Measurements from ENCODE around the gene UBAC2. TPM values are rescaled to one million over a fixed set of nuclear protein-coding genes. Genes with fewer than 3 reads are reported as not detected.

UBAC2 gene
- polyA plus RNA-seq, 6 donors from 2014 or later, result 107 to 132 (median 115) TPM

DNA sequence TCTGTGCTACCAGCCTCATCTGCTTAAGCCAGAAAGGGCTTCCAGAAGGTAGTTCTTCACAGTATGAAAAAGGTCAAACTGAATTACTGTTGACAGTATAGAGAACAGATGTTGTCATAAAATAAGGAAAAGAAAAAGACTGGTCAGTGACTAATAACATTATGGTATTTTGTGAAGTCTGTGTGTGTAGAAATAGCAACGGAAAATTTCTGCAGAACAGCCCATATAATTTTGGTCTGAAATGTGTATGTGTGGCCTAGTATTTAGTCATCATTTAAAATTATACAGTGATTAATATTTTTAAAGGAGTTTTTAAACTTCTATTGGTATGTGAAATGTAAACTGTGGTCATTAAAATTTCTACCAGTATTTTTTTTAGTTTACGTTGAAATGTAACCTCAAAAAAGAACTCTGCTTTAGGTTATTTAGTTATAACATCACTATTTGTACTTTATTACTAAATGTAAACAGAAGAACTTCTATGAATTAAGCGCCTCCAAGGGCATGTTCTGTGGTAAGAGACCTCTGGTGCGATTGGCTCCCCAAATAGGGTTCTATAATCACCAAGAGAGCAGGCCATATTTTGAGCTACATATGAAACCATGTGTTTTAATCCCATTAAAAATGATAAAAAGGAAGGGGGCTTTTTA, 109.9 kb downstream of the UBAC2 start:
- peak overlapping the region in 1 of 8 donors; percentile 10 for H3K4me3 Mint-ChIP-seq

DNA sequence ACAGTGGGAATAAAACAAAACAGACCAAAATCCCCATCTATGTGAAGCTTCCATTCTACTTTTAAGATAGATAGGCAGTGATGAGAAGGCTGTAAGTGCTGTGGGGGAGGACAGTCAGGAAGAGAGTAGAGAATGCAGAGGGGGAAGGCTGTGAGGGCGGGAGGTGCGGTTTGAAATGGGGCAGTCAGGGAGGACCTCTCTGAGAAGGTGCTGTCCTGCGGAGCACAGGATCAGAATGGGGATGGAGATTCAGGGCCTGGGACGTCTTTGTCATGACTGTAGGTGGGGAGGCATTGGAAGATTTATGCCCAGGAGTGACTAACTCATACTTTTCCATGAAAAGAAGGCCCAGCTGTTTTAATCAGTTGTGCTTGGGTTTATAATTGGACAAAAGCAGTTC, 110.5 kb downstream of the UBAC2 start:
- DNase-seq, result no peak

More for the DNA sequence above, 109.9 kb downstream of the UBAC2 start:
- Mint-ChIP-seq H3K27me3 (no peaks in the 10 kb centered on the region), H3K27ac (peak overlapping the region in 1 of 6 donors; percentile 86), H3K36me3 (peaks cover 20 to 24% of the 10 kb centered on the region in 2 donors), H3K4me1 (peaks cover 44 to 71% (median 64%) of the 10 kb centered on the region in 3 donors), H3K9me3 (no peaks in the 10 kb centered on the region)
- ATAC-seq (ENCODE audit: low read depth in 2 of 2), result no peak
- DNase-seq, result no peak

DNA sequence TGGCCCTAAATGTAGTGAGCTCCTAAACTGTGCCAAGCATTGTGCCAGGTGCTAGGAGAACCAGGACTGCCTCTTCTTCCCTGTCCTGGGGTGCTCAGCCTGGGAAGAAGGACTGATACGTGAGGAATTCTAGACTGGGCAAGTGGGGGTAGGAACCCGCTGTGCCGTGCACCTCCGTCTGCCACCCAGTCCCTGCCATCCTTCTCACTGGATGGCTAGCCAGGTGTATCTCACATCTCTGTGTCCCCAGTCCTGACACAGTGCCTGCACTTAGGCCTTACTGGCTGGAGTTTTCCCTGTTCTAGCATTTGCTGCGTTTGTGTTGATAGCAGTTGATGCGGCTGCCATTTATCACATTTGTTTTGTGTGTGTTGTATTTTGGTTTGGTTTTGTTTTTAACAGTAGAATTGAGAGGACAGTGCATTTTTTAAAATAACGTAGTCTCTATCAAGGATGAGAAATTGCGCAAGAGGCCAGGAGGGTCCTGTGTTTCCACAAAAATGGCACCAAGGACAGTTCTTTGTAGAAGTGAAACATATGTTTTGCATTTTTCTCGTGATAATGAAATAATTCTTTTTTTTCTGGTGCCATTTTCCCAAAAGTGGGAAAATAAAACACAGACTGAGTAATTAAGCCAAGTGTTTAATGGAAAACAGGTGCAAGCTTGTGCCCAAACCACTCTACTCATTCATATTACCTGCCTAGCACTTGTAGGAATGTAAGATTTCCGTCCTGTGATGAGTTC, 111.3 kb downstream of the UBAC2 start:
- Mint-ChIP-seq H3K27ac (peak overlapping the region in 4 of 6 donors; percentile 17 to 53 (median 40)), H3K4me3 (no peak overlapping the region), H3K36me3 (peaks cover 20 to 29% of the 10 kb centered on the region in 2 donors), H3K4me1 (peaks cover 38 to 63% (median 58%) of the 10 kb centered on the region in 3 donors), H3K9me3 (no peaks in the 10 kb centered on the region), H3K27me3 (no peaks in the 10 kb centered on the region)
- DNase-seq, result no peak
- no peak for ATAC-seq (ENCODE audit: low read depth in 2 of 2)

More for the DNA sequence above, 110.5 kb downstream of the UBAC2 start:
- Mint-ChIP-seq H3K4me3 (peak overlapping the region in 1 of 8 donors; percentile 52), H3K4me1 (peaks cover 42 to 65% (median 57%) of the 10 kb centered on the region in 3 donors), H3K27me3 (no peaks in the 10 kb centered on the region), H3K36me3 (peaks cover 20 to 26% of the 10 kb centered on the region in 2 donors), H3K27ac (peak overlapping the region in 5 of 6 donors; percentile 3 to 86 (median 17)), H3K9me3 (no peaks in the 10 kb centered on the region)
- no peak for ATAC-seq (ENCODE audit: low read depth in 2 of 2)

- no peak for ATAC-seq (ENCODE audit: low read depth in 2 of 2)
- peak overlapping the region in 5 of 6 donors; percentile 32 to 81 (median 53) for H3K27ac Mint-ChIP-seq
- H3K4me1 Mint-ChIP-seq, result peaks cover 33 to 62% (median 54%) of the 10 kb centered on the region in 3 donors
- no peaks in the 10 kb centered on the region for H3K27me3 Mint-ChIP-seq
- H3K4me3 Mint-ChIP-seq, result no peak overlapping the region
- no peak for DNase-seq
- no peaks in the 10 kb centered on the region for H3K9me3 Mint-ChIP-seq
- H3K36me3 Mint-ChIP-seq, result peaks cover 20 to 35% of the 10 kb centered on the region in 2 donors
Observed at GRCh38 chr13:99312493-99312883, 111.8 kb downstream of the UBAC2 start.

DNA sequence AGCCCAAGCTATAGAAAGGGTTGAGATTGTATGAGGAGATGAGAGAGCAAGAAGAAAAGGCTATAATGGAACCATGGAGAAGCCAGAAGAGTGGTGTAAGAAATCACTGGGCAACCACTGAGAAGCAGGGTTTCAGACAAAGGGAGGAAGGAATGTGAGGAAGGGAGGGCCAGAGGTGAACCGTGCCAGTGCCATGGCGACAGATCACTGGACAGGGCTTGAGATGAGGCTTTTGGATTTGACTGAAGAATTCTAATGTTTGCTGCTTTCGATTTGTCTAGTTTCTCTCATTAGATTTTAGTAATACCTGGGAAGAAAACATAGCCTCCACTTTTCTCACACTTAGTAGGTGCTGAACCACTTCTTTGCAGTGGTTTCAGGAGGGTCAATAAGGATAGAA, 112.8 kb downstream of the UBAC2 start:
- ATAC-seq (ENCODE audit: low read depth in 2 of 2), result no peak
- H3K4me3 Mint-ChIP-seq, result no peak overlapping the region
- DNase-seq, result no peak
- H3K4me1 Mint-ChIP-seq, result peaks cover 23 to 52% (median 44%) of the 10 kb centered on the region in 3 donors
- no peaks in the 10 kb centered on the region for H3K27me3 Mint-ChIP-seq
- peaks cover 20 to 33% of the 10 kb centered on the region in 2 donors for H3K36me3 Mint-ChIP-seq
- H3K9me3 Mint-ChIP-seq, result no peaks in the 10 kb centered on the region
- H3K27ac Mint-ChIP-seq, result peak overlapping the region in 4 of 6 donors; percentile 1 to 64 (median 35)

DNA sequence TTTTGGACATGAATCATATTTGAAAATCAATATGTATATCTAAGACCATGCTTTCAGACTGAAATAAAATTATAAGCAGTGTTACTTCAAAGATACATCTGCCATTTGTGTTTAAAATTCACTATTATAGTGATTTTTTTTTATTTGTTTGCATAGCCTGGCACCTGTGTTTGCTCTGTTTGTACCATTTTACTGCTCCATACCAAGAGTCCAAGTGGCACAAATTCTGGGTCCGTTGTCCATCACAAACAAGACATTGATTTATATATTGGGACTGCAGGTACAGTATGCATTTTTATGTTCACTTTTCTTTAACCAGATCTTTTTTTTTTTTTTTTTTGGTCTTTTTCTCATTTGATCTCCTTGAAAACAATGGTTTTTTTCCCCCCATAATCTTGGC, 113.3 kb downstream of the UBAC2 start:
- no peak overlapping the region for H3K4me3 Mint-ChIP-seq
- H3K4me1 Mint-ChIP-seq, result peaks cover 21 to 52% (median 42%) of the 10 kb centered on the region in 3 donors
- DNase-seq, result no peak
- no peaks in the 10 kb centered on the region for H3K27me3 Mint-ChIP-seq
- no peak for ATAC-seq (ENCODE audit: low read depth in 2 of 2)
- no peaks in the 10 kb centered on the region for H3K9me3 Mint-ChIP-seq
- H3K27ac Mint-ChIP-seq, result peak overlapping the region in 2 of 6 donors; percentile 3 to 78
- H3K36me3 Mint-ChIP-seq, result peaks cover 20 to 29% of the 10 kb centered on the region in 2 donors

DNA sequence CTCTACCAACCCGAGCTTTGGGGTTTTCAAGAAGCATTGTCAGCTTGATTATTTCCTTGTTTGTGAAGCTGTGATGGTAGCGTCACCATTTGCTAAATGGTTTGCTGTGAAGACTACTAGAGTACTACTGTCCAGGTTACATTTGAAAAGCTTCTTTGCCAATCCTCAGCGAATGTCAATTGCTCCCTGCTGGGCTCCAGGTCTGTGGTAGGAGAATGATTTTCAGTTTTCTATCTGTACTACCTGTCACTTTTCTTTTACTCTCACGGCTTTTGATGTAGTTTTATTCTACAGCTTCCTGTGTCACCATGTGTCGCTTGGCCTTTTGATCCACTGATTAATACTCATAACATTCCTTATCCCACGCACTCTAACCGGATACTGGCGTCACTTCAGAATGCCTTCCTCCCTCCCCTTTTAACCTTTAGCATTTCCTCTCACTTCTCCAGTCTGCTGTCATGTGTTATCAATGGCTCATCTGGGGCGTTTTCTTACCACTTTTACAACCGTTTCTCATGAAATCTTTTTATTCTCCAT, 114.1 kb downstream of the UBAC2 start:
- peak overlapping the region in 5 of 6 donors; percentile 3 to 88 (median 75) for H3K27ac Mint-ChIP-seq
- peaks cover 24 to 52% (median 40%) of the 10 kb centered on the region in 3 donors for H3K4me1 Mint-ChIP-seq
- H3K27me3 Mint-ChIP-seq, result no peaks in the 10 kb centered on the region
- no peak for DNase-seq
- no peak overlapping the region for H3K4me3 Mint-ChIP-seq
- no peaks in the 10 kb centered on the region for H3K9me3 Mint-ChIP-seq
- ATAC-seq (ENCODE audit: low read depth in 2 of 2), result no peak
- peaks cover 26 to 34% of the 10 kb centered on the region in 2 donors for H3K36me3 Mint-ChIP-seq

DNA sequence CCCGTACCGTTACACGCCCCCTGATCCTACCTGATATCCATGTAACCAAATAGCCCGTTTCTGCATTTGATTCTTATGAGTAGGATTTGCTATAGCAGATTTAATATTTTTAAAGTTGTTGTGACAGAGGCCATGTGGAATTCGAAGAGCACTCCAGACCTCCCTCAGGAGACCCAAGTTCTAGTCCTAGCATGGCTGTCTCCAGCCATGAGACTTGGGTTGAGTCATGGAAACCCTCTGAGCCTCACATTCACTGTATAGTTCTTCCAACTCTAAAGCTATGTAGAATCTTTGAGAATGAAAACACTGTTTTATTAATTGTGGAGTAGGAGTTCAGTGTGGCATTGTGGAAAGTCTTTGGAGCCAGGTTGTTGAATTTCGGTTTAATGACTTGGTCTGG, 114.5 kb downstream of the UBAC2 start:
- H3K4me1 Mint-ChIP-seq, result peaks cover 24 to 48% (median 36%) of the 10 kb centered on the region in 3 donors

DNA sequence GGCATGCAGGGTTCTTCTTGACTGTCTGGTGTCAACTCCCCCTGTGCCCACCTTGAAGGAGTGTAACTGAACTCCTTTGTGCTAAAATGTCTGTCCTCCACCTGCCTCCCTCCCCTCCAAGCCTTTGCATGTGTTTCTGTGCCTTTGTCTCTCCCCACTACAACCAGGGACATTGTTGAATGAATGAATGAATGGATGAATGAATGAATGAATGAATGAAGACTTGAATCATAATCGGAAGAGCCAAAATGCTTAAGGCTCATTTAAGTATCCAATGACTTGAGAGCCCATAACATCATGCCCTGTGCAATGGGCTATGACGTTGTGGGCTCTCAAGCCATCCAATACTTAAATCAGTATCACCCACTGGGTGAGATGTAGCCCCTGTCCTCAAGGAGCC, 115.6 kb downstream of the UBAC2 start:
- Mint-ChIP-seq H3K4me1 (peaks cover 19 to 41% (median 37%) of the 10 kb centered on the region in 3 donors), H3K9me3 (no peaks in the 10 kb centered on the region), H3K36me3 (peaks cover 27 to 34% of the 10 kb centered on the region in 2 donors), H3K4me3 (no peak overlapping the region), H3K27ac (peak overlapping the region in 3 of 6 donors; percentile 2 to 74 (median 62)), H3K27me3 (no peaks in the 10 kb centered on the region)
- ATAC-seq (ENCODE audit: low read depth in 2 of 2) (no peak), DNase-seq (no peak)

More for the DNA sequence above, 114.5 kb downstream of the UBAC2 start:
- DNase-seq (no peak), ATAC-seq (ENCODE audit: low read depth in 2 of 2) (no peak)
- Mint-ChIP-seq H3K27ac (peak overlapping the region in 3 of 6 donors; percentile 3 to 88 (median 52)), H3K9me3 (no peaks in the 10 kb centered on the region), H3K36me3 (peaks cover 27 to 34% of the 10 kb centered on the region in 2 donors), H3K27me3 (no peaks in the 10 kb centered on the region), H3K4me3 (no peak overlapping the region)

DNA sequence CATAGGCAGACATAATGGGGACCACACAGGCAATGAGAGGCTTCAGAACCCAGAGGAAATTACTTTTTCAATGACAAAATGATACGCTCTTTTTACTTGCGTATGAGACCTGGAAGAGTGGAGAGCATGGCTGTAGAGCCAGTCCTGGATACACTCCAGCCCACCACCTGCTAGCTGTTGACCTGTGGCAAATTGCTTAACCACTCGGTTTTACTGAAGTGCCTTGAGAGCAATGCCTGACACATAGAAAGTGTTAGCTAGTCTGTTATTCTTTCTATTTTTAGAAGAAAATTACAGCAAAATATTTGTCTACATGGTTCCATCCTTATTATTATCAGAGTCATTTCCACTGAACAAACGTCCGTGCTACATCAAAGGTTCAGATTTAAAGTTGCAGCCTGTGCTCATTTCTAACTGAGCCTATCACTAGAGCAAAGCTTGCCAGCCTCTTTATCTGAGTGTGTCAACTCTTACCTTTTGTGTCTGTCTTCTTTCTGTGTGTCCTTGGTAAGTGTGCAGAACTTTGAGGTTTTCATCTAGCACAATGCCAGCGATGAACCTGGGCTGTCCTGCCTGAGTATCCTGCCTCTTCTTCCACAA, 116.1 kb downstream of the UBAC2 start:
- Mint-ChIP-seq H3K36me3 (peaks cover 27 to 34% of the 10 kb centered on the region in 2 donors), H3K9me3 (no peaks in the 10 kb centered on the region), H3K4me3 (no peak overlapping the region)

DNA sequence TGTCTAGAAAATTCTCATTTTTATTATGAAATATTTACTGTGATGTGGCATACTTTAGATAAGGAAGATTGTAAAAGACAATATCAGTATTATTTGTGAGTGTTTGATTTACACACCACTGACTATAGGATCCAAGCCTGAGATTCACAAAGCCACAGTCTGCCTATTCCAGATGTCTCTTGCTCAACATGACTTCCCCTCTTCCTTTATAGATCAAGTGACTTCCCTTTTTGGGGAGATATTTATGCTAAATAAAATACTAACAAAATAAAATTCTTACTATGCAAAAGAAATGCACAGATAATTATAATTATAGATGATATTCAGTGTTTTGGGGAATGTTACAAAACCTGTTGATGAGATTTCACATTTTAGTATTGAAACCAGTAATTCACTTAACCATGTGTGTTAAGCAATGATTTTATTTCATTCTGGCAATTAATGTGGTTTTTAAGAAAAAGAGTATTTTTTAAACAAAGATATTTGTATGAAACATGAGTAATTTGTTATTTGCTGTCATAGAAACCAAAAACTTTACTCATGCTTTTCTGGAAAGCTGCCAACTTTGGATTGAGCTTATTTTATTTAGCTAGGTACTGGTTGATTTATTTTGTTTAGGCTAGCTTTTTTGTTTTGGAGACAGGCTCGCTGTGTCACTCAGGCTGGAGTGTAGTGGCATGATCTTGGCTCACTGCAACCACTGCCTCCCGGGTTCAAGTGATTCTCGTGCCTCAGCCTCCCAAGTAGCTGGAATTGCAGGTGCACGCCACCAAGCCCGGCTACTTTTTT, 120.2 kb downstream of the UBAC2 start:
- peaks cover 30 to 49% (median 42%) of the 10 kb centered on the region in 3 donors for H3K4me1 Mint-ChIP-seq
- no peak for DNase-seq
- H3K4me3 Mint-ChIP-seq, result no peak overlapping the region
- peaks cover 22 to 36% of the 10 kb centered on the region in 2 donors for H3K36me3 Mint-ChIP-seq
- no peaks in the 10 kb centered on the region for H3K9me3 Mint-ChIP-seq
- peak; percentile 67 to 68 for ATAC-seq (ENCODE audit: low read depth in 2 of 2)
- H3K27ac Mint-ChIP-seq, result peak overlapping the region; percentile 11 to 90 (median 49)
- no peaks in the 10 kb centered on the region for H3K27me3 Mint-ChIP-seq

More for the DNA sequence above, 116.1 kb downstream of the UBAC2 start:
- no peaks in the 10 kb centered on the region for H3K27me3 Mint-ChIP-seq
- H3K27ac Mint-ChIP-seq, result peak overlapping the region in 4 of 6 donors; percentile 35 to 71 (median 54)
- ATAC-seq (ENCODE audit: low read depth in 2 of 2) (no peak), DNase-seq (no peak)
- H3K4me1 Mint-ChIP-seq, result peaks cover 18 to 39% (median 39%) of the 10 kb centered on the region in 3 donors

DNA sequence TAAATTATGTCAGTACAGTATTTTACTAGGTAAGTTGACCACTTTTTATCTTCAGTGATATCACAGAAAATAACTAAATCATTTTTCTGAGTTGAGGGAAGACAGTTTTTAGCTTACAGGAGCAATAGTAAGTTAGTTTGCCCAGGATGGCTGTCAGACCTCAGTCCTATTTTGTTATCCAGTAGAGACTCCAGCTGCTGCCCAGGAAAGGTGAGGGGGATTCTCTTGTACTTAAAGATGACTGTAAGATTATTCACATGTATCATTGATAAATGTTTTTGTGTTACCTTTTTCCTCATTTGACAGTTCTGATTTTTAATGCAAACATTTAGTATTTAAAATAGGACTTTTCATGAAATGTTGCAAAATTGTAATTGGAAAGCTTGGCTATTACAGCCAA, 121.1 kb downstream of the UBAC2 start:
- ATAC-seq (ENCODE audit: low read depth in 2 of 2) (no peak), DNase-seq (no peak)
- no peaks in the 10 kb centered on the region for H3K9me3 Mint-ChIP-seq
- peak overlapping the region in 5 of 6 donors; percentile 29 to 96 (median 47) for H3K27ac Mint-ChIP-seq
- no peaks in the 10 kb centered on the region for H3K27me3 Mint-ChIP-seq
- peak overlapping the region in 1 of 8 donors; percentile 42 for H3K4me3 Mint-ChIP-seq
- peaks cover 32 to 52% (median 48%) of the 10 kb centered on the region in 3 donors for H3K4me1 Mint-ChIP-seq
- H3K36me3 Mint-ChIP-seq, result peaks cover 23 to 30% of the 10 kb centered on the region in 2 donors

Measured in naive B cell (primary cell).